Heart right ventricle (tissue), 16 donors: Measurements from ENCODE around the gene RNF123. TPM values are rescaled to one million over a fixed set of nuclear protein-coding genes. Genes with fewer than 3 reads are reported as not detected.

Experiments
- ATAC-seq, 8 donors: fragments of 200-7000 bp; cut with Tn5 transposase; one replicate each; pipeline ENCODE4 v1.9.1; 2020; ENCODE audit warnings: mild to moderate bottlenecking in 8 of 8, moderate library complexity in 8 of 8, moderate number of reproducible peaks in 1 of 8
- DNase-seq, 2 donors: peaks; one replicate each; pipeline ENCODE4 v3.0.0-alpha.2; 2020
- H3K27ac ChIP-seq, 10 donors: fragments of 200-600 bp; sonication (generic) in 2 of 10; one replicate each; pipeline versions ENCODE4 v1.5.0 to v1.8.0; 2020 to 2022; ENCODE audit warnings: mild to moderate bottlenecking in 3 of 10
- H3K27me3 ChIP-seq, 7 donors: fragments of 200-600 bp; one replicate each; pipeline ENCODE4 v1.8.0; 2021 to 2022; ENCODE audit warnings: mild to moderate bottlenecking in 2 of 7
- H3K36me3 ChIP-seq, 9 donors: fragments of 200-600 bp; sonication (generic) in 1 of 9; one replicate each; pipeline versions ENCODE4 v1.5.0 to v1.8.0; 2020 to 2022; ENCODE audit warnings: mild to moderate bottlenecking in 2 of 9
- H3K4me1 ChIP-seq, 9 donors: fragments of 200-600 bp; sonication (generic) in 1 of 9; one replicate each; pipeline versions ENCODE4 v1.5.0 to v1.8.0; 2020 to 2022; ENCODE audit warnings: mild to moderate bottlenecking in 4 of 9
- H3K4me3 ChIP-seq, 10 donors: fragments of 200-600 bp; sonication (generic) in 2 of 10; one replicate each; pipeline versions ENCODE4 v1.5.0 to v1.8.0; 2020 to 2022; ENCODE audit warnings: mild to moderate bottlenecking in 7 of 10, moderate library complexity in 2 of 10
- H3K9me3 ChIP-seq, 11 donors: fragments of 200-600 bp in 10 of 11; sonication (generic) in 2 of 11; one replicate each; pipeline versions ENCODE4 v1.5.0 to v1.8.0; 2013 to 2022; ENCODE audit warnings: mild to moderate bottlenecking in 2 of 11, control low read depth in 1 of 11, moderate library complexity in 1 of 11
- WGBS, 2 donors: extraction: QIAGEN DNeasy Blood & Tissue Kit; methylation state at CpG; one replicate each; pipeline ENCODE4 v1.1.7; 2013; ENCODE audit warnings: inconsistent platforms in 1 of 2; 5-methylcytosine and 5-hydroxymethylcytosine counted together
- intact Hi-C, 10 donors: fragments of 100-400 bp; cut with DNase I; formaldehyde crosslinking; loops; one replicate each; pipeline versions ENCODE4 v1.11.1 to v1.14.2; 2022
- polyA plus RNA-seq, 2 donors: library from polyadenylated mRNA; stranded (reverse); fragments of 200-250 nt; gene quantifications; one replicate each; pipeline ENCODE4 v1.2.3, GENCODE V29; 2013
- total RNA-seq, 10 donors: library from RNA; stranded (reverse); fragmentation: NEBNext Ultra II Directional in 3 of 10; extraction: Animal tissue kit (Norgen Biotek cat#: 25700) in 3 of 10; gene quantifications; one replicate each; pipeline versions ENCODE4 v1.2.1 to v1.2.4, GENCODE V29; 2021 to 2023
- TF ChIP-seq, protein P1 (sequence below), 9 donors: fragments of 200-600 bp; sonication (generic) in 2 of 9; IDR thresholded peaks; one replicate each; pipeline versions ENCODE4 v1.5.0 to v1.8.0; 2021 to 2022; ENCODE audit warnings: antibody characterized with exemption in 9 of 9, mild to moderate bottlenecking in 5 of 9, moderate library complexity in 1 of 9
- donor health status: Arrhythmogenic right ventricular cardiomyopathy.
- donor health status: ischemic (EF 13 %, LVEDD 7.1; RV severe dilation, severe dysfunction).
- donor health status: healthy with polysubstance abuse.
- donor health status: DM: no; HTN: yes; CAD: no.
- donor health status: DM: no; HTN: no; CAD: no.
- donor health status: ischemic (EF 25% LVEDD 6.9; RV normal size, moderate dysfunction).
- donor health status: ischemic (EF 25% LVEDD 5.7; RV mildly dilated, moderate dysfunction).
- donor health status: healthy.
- donor health status: DM: yes; HTN: yes; CAD: no.
- donor health status: Ischemic cardiomyopathy.
- donor health status: ischemic (EF 35%, LVEDD 5.7; RV mildly dilated, moderate dysfunction).
- donor health status: nonischemic (EF 11% LVEDD 7.7; RV severe dilation, severe dysfunction).
- donor health status: DM: yes; HTN: yes; CAD: no.
- donor health status: PGD.
- donor health status: ischemic (EF 29% LVEDD 5.4; RV normal size, mild dysfunction).
- donor health status: nonischemic (EF 23%, LVEDD 6.1; RV moderate dilation, normal function).

Gene RNF123
- total and polyA plus RNA-seq, 12 donors, result 23.6 to 61.8 (median 48.7) TPM

DNA sequence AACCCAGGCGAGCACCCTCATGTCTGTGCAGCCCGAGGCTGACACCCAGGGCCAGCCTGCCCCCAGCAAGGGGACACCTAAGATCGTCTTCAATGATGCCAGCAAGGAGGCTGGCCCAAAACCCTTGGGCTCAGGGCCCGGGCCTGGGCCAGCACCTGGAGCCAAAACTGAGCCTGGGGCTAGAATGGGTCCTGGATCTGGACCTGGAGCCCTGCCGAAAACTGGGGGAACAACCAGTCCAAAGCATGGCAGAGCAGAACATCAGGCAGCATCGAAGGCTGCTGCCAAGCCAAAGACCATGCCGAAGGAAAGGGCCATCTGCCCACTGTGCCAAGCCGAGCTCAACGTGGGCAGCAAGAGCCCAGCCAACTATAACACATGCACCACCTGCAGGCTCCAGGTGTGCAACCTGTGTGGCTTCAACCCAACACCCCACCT is 46.6 kb upstream of the RNF123 start:
- ATAC-seq (no peak), DNase-seq (no peak)
- no peaks in the 10 kb centered on the region for H3K9me3 ChIP-seq
- 94 to 97% methylated on average over 9 of the region's 9 CpGs for WGBS, 2 donors
- no peaks in the 10 kb centered on the region for H3K36me3 ChIP-seq
- H3K27me3 ChIP-seq, result no peaks in the 10 kb centered on the region
- H3K27ac ChIP-seq, result no peak overlapping the region
- TF ChIP-seq, protein P1, sequence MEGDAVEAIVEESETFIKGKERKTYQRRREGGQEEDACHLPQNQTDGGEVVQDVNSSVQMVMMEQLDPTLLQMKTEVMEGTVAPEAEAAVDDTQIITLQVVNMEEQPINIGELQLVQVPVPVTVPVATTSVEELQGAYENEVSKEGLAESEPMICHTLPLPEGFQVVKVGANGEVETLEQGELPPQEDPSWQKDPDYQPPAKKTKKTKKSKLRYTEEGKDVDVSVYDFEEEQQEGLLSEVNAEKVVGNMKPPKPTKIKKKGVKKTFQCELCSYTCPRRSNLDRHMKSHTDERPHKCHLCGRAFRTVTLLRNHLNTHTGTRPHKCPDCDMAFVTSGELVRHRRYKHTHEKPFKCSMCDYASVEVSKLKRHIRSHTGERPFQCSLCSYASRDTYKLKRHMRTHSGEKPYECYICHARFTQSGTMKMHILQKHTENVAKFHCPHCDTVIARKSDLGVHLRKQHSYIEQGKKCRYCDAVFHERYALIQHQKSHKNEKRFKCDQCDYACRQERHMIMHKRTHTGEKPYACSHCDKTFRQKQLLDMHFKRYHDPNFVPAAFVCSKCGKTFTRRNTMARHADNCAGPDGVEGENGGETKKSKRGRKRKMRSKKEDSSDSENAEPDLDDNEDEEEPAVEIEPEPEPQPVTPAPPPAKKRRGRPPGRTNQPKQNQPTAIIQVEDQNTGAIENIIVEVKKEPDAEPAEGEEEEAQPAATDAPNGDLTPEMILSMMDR (IDR thresholded peaks at IDR 0.05), result no peak
- H3K4me3 ChIP-seq, result no peak overlapping the region
- intact Hi-C loops, result loop anchor here in 1 of 10 donors (5.0 kb wide), 1 partner anchor 1060 kb away; no protein-coding TSS in a partner anchor
- peaks cover 0 to 19% (median 6%) of the 10 kb centered on the region in 9 donors for H3K4me1 ChIP-seq

DNA sequence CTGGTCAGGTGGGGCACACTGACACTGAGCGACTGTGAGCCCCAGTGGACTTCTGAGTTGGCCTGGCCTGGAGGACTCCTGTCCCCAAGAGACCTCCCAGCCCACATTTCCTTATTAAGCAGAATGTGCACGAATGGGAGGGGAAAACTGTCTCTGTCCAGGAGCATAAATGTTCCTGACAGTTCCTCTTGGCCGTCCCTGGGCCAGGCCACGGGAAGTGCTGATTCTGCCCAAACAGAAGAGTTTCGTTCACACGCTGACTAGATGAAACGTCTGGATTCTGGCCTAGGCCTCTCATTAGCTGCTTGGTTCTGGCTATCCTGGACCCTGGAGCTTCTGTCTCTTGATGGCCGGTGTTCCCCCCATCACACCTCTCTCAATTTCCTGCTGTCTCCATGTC is 44.7 kb upstream of the RNF123 start:
- Histone ChIP-seq H3K9me3 (no peaks in the 10 kb centered on the region), H3K27ac (no peak overlapping the region), H3K4me3 (no peak overlapping the region), H3K36me3 (no peaks in the 10 kb centered on the region), H3K4me1 (peaks cover 3 to 27% (median 19%) of the 10 kb centered on the region in 9 donors), H3K27me3 (no peaks in the 10 kb centered on the region)
- ATAC-seq, result no peak
- 66 to 74% methylated on average over 8 of the region's 8 CpGs for WGBS, 2 donors
- intact Hi-C loops, result loop anchor here in 1 of 10 donors (5.0 kb wide), 1 partner anchor 1058 kb away; no protein-coding TSS in a partner anchor
- TF ChIP-seq, protein P1 (IDR thresholded peaks at IDR 0.05), result no peak
- DNase-seq, result no peak

DNA sequence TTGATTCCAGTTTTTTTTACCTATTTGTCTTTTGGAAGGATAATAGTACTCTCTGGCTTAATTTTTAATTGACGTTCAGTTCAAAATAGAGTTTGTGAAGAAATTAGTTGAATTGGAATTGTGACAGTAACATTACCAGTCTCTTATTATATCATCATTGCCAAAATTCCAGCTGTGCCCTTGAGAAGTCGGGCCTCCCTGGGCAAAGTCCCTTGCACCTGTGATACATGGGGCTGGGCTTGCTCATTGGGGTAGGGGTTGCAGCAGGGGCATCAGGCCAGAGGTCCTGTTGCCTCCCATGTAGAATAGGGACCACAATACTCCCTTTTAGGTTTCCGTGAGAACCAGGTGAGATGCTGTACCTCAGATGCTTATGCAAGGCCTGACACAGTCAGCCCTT is 43.1 kb upstream of the RNF123 start:
- Histone ChIP-seq H3K4me1 (peaks cover 3 to 32% (median 19%) of the 10 kb centered on the region in 9 donors), H3K27me3 (no peaks in the 10 kb centered on the region), H3K4me3 (no peak overlapping the region), H3K27ac (no peak overlapping the region), H3K36me3 (no peaks in the 10 kb centered on the region), H3K9me3 (no peaks in the 10 kb centered on the region)
- 91 to 92% methylated on average over 3 of the region's 3 CpGs for WGBS, 2 donors
- DNase-seq (no peak), ATAC-seq (no peak)
- TF ChIP-seq, protein P1 (IDR thresholded peaks at IDR 0.05), result no peak
- intact Hi-C loops, result no loop called here

DNA sequence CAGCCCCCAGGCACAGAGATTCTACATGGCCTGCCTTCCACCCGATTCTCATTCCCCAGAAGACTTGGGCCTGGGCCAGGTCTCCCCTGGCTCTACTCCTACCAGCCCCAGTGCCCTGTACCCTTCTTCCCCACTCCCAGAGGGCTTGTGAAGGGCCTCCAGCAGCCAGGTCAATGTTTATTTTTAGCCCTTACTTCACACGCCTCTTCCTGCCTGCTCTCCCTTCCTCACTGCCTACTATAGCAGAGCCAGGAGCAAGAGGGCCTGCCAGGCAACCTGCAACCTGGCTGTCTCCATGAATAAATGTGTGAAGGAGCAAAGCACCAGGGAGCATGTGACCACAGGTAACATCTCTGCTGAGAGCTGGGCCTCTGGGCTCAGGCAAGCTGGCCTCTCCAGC is 41.6 kb upstream of the RNF123 start:
- H3K4me1 ChIP-seq, result peaks cover 3 to 32% (median 19%) of the 10 kb centered on the region in 9 donors
- TF ChIP-seq, protein P1 (IDR thresholded peaks at IDR 0.05), result no peak
- H3K27ac ChIP-seq, result peak overlapping the region in 9 of 10 donors; percentile 34 to 80 (median 73)
- no peak overlapping the region for H3K4me3 ChIP-seq
- intact Hi-C loops, result no loop called here
- DNase-seq (peak; percentile 40 to 48), ATAC-seq (peak; percentile 87 to 98 (median 92))
- no peaks in the 10 kb centered on the region for H3K9me3 ChIP-seq
- H3K27me3 ChIP-seq, result no peaks in the 10 kb centered on the region
- 19 to 33% methylated on average over 2 of the region's 2 CpGs for WGBS, 2 donors
- H3K36me3 ChIP-seq, result peaks cover 0 to 7% (median 0%) of the 10 kb centered on the region in 9 donors
